OCI-LY7 (cell line): ENCODE measurements around the gene RAP1B. TPM values are rescaled to one million over a fixed set of nuclear protein-coding genes. Genes with fewer than 3 reads are reported as not detected.

Experiments
- BruUV-seq: library from RNA; stranded (reverse); fragments of 400-500 nt; replicated peaks from 2 replicates; lab custom pipeline; 2021; lab: Mats Ljungman, UMichigan
- CTCF ChIA-PET: fragments of 300-600 bp; sonication (Branson Sonifier 250); formaldehyde crosslinking; loops from one replicate; lab custom pipeline; 2022; ENCODE audit warnings: antibody characterized with exemption; ENCODE audit not compliant: unreplicated experiment; lab: Charles Lee
- POLR2A ChIA-PET: fragments of 300-600 bp; sonication (Branson Sonifier 250); formaldehyde crosslinking; loops from one replicate; lab custom pipeline; 2022; ENCODE audit warnings: antibody characterized with exemption; lab: Charles Lee
- DNase-seq: peaks from one replicate; pipeline ENCODE4 v3.0.0-alpha.2; 2015; ENCODE audit warnings: low spot score
- H2AFZ ChIP-seq: fragments of 200-600 bp; sonication (generic), shearing (Covaris generic); 2 replicates; pipeline ENCODE4 v1.6.1; 2014; ENCODE audit warnings: mild to moderate bottlenecking, antibody characterized with exemption, low read length, moderate library complexity
- H3K27ac ChIP-seq: fragments of 200-600 bp; sonication (generic); 2 replicates; pipeline ENCODE4 v1.5.1; 2014; ENCODE audit warnings: mixed run types, low read depth, mild to moderate bottlenecking, moderate library complexity, low read length, inconsistent platforms; ENCODE audit not compliant: poor library complexity, severe bottlenecking
- H3K36me3 ChIP-seq: fragments of 200-600 bp; sonication (generic); 2 replicates; pipeline ENCODE4 v1.6.1; 2014; ENCODE audit warnings: mild to moderate bottlenecking, antibody characterized with exemption, low read length, moderate library complexity, mixed read lengths; ENCODE audit not compliant: insufficient read depth
- H3K4me1 ChIP-seq: fragments of 200-600 bp; sonication (generic); 2 replicates; pipeline ENCODE4 v1.5.1; 2014; ENCODE audit warnings: mild to moderate bottlenecking, low read length; ENCODE audit not compliant: insufficient read depth, poor library complexity, severe bottlenecking
- H3K4me2 ChIP-seq: fragments of 200-600 bp; sonication (generic); 2 replicates; pipeline ENCODE4 v1.6.1; 2014; ENCODE audit warnings: mild to moderate bottlenecking, low read length
- H3K4me3 ChIP-seq: fragments of 200-600 bp; sonication (generic); 2 replicates; pipeline ENCODE4 v1.5.1; 2014; ENCODE audit warnings: mild to moderate bottlenecking, low read depth, low read length; ENCODE audit not compliant: poor library complexity, severe bottlenecking
- H3K79me2 ChIP-seq: fragments of 200-600 bp; sonication (generic); 2 replicates; pipeline ENCODE4 v1.6.1; 2016; ENCODE audit warnings: low read depth, mild to moderate bottlenecking, low read length, moderate library complexity, mixed read lengths; ENCODE audit not compliant: insufficient read depth
- H3K9me2 ChIP-seq: fragments of 200-600 bp; sonication (generic); 2 replicates; pipeline ENCODE4 v1.6.1; 2016; ENCODE audit warnings: mild to moderate bottlenecking, low read length, mixed read lengths; ENCODE audit not compliant: insufficient read depth
- H3K9me3 ChIP-seq: fragments of 200-600 bp; sonication (generic); 2 replicates; pipeline ENCODE4 v1.6.1; 2014; ENCODE audit warnings: mild to moderate bottlenecking, mixed run types, low read length, mixed read lengths
- H4K20me1 ChIP-seq: fragments of 200-600 bp; sonication (generic); 2 replicates; pipeline ENCODE4 v1.6.1; 2014; ENCODE audit warnings: mild to moderate bottlenecking, antibody characterized with exemption, low read length, moderate library complexity, mixed read lengths; ENCODE audit not compliant: insufficient read depth
- CTCF ChIP-seq: fragments of 200-600 bp; sonication (generic); conservative IDR thresholded peaks from 2 replicates; pipeline ENCODE4 v1.5.1; 2014; ENCODE audit warnings: mild to moderate bottlenecking, antibody characterized with exemption, low read length, moderate library complexity, mixed read lengths
- EZH2phosphoT487 ChIP-seq: fragments of 200-600 bp; sonication (generic); IDR thresholded peaks from 2 replicates; pipeline ENCODE4 v1.6.1; 2018; ENCODE audit warnings: low read depth, borderline replicate concordance, mild to moderate bottlenecking, mixed run types, antibody characterized with exemption, low read length, moderate library complexity, mixed read lengths
- intact Hi-C: fragments of 100-400 bp; cut with micrococcal nuclease; formaldehyde crosslinking; loops from one replicate; pipeline ENCODE4 v1.10.0; 2022; ENCODE audit not compliant: unreplicated experiment
- total RNA-seq, 2 experiments: library from RNA; depleted of rRNA in 1 of 2; stranded (reverse); fragments of >200 nt in 1 of 2; shearing (Covaris generic) in 1 of 2; gene quantifications; 2 replicates each; pipeline ENCODE4 v1.2.3, GENCODE V29; 2014 to 2022

Gene RAP1B
- total RNA-seq, 2 experiments from 2014 or later: 100 to 166 TPM

GRCh38 chr12:68638721-68639395 lies 28.2 kb downstream of the RAP1B start:
- Histone ChIP-seq H3K9me2 (no peaks in the 10 kb centered on the region), H3K4me2 (peak overlapping the region; percentile 28; the same call in 1 of the 2 replicates), H3K9me3 (no peaks in the 10 kb centered on the region; the same call in 1 of the 2 replicates), H3K4me3 (no peak overlapping the region), H3K4me1 (peaks cover 80% of the 10 kb centered on the region), H4K20me1 (peaks cover 7% of the 10 kb centered on the region), H3K27ac (peak overlapping the region; percentile 62), H2AFZ (no peak overlapping the region), H3K79me2 (peaks cover 100% of the 10 kb centered on the region), H3K36me3 (peaks cover 51% of the 10 kb centered on the region)
- ChIA-PET POLR2A (interaction anchor here (0.6 to 2.3 kb wide), 10 partner anchors 9 to 367 kb away, joined by 3 to 9 read pairs (median 6); partner anchors contain the start of gene RAP1B), CTCF (interaction anchor here (1.2 kb wide), 1 partner anchor 11 kb away, joined by 3 read pairs; no protein-coding TSS in a partner anchor)
- BruUV-seq: no TSS peak
- TF ChIP-seq CTCF (no peak), EZH2phosphoT487 (no peak)
- no peak for DNase-seq
- intact Hi-C loops: no loop called here

GRCh38 chr12:68639396-68639767 lies 28.7 kb downstream of the RAP1B start:
- intact Hi-C loops: no loop called here

More at GRCh38 chr12:68639396-68639767, 28.7 kb downstream of the RAP1B start:
- POLR2A ChIA-PET: interaction anchor here (0.6 to 2.3 kb wide), 10 partner anchors 10 to 368 kb away, joined by 3 to 9 read pairs (median 6); partner anchors contain the start of gene RAP1B
- no TSS peak for BruUV-seq
- Histone ChIP-seq H3K4me1 (peaks cover 75% of the 10 kb centered on the region), H4K20me1 (peaks cover 4% of the 10 kb centered on the region), H3K4me3 (no peak overlapping the region), H3K9me2 (no peaks in the 10 kb centered on the region), H2AFZ (no peak overlapping the region), H3K79me2 (peaks cover 100% of the 10 kb centered on the region), H3K4me2 (peak overlapping the region; percentile 28; the same call in 1 of the 2 replicates), H3K36me3 (peaks cover 55% of the 10 kb centered on the region), H3K9me3 (no peaks in the 10 kb centered on the region; the same call in 1 of the 2 replicates), H3K27ac (peak overlapping the region; percentile 62)
- CTCF ChIA-PET: interaction anchor here (1.2 kb wide), 1 partner anchor 10 kb away, joined by 3 read pairs; no protein-coding TSS in a partner anchor
- DNase-seq: peak; percentile 37
- TF ChIP-seq CTCF (no peak), EZH2phosphoT487 (no peak)
